HepG2 (cell line): Measurements from ENCODE around the gene LY6G5B. TPM values are rescaled to one million over a fixed set of nuclear protein-coding genes. Genes with fewer than 3 reads are reported as not detected.

Experiments used
- CBX5 ChIP-seq: sonication (generic); formaldehyde crosslinking; IDR thresholded peaks from 2 replicates; pipeline ENCODE4 v1.4.0; 2020; ENCODE audit warnings: missing genetic modification reagents, borderline replicate concordance
- CSRNP1 ChIP-seq: sonication (generic); formaldehyde crosslinking; IDR thresholded peaks from 2 replicates; pipeline ENCODE4 v1.8.1; 2023; ENCODE audit warnings: mild to moderate bottlenecking, missing genetic modification reagents
- FOXC1 ChIP-seq: sonication (generic); formaldehyde crosslinking; IDR thresholded peaks from 2 replicates; pipeline ENCODE4 v1.8.0; 2022; ENCODE audit warnings: mild to moderate bottlenecking, missing genetic modification reagents, borderline replicate concordance
- GMEB2 ChIP-seq: IDR thresholded peaks from 2 replicates; pipeline ENCODE4 v1.6.1; 2016; ENCODE audit warnings: missing biosample characterization, missing genetic modification reagents, low read depth
- HOXA9 ChIP-seq: sonication (generic); formaldehyde crosslinking; IDR thresholded peaks from 2 replicates; pipeline ENCODE4 v1.8.1; 2022; ENCODE audit warnings: missing genetic modification reagents, mild to moderate bottlenecking, moderate library complexity, borderline replicate concordance
- IKZF5 ChIP-seq: IDR thresholded peaks from 2 replicates; pipeline ENCODE4 v1.6.1; 2018; ENCODE audit warnings: missing genetic modification reagents, mild to moderate bottlenecking, missing compliant biosample characterization
- ISL2 ChIP-seq: sonication (generic); formaldehyde crosslinking; IDR thresholded peaks from 2 replicates; pipeline ENCODE4 v1.5.0; 2020; ENCODE audit warnings: missing genetic modification reagents
- LCORL ChIP-seq, 2 experiments: fragments of 450-650 bp in 1 of 2; sonication (generic) in 1 of 2; formaldehyde crosslinking in 1 of 2; IDR thresholded peaks; 2 replicates each; pipeline versions ENCODE4 v1.5.0 to v1.6.1; 2017 to 2020; ENCODE audit warnings: antibody characterized with exemption in 1 of 2, missing genetic modification reagents in 1 of 2
- MLLT10 ChIP-seq: sonication (generic); formaldehyde crosslinking; IDR thresholded peaks from 2 replicates; pipeline ENCODE4 v1.4.0; 2020; ENCODE audit warnings: missing genetic modification reagents
- MTA1 ChIP-seq: sonication (generic); formaldehyde crosslinking; IDR thresholded peaks from 2 replicates; pipeline ENCODE4 v1.4.0; 2020; ENCODE audit warnings: missing genetic modification reagents, mild to moderate bottlenecking, borderline replicate concordance
- POLR2AphosphoS5 ChIP-seq: IDR thresholded peaks from 2 replicates; pipeline ENCODE4 v1.6.1; 2012; ENCODE audit warnings: low read depth, low read length
- RBM39 ChIP-seq: fragments of 200-400 bp; formaldehyde crosslinking; IDR thresholded peaks from one replicate; pipeline ENCODE4 v1.6.1; 2018; ENCODE audit warnings: antibody characterized with exemption, mild to moderate bottlenecking, low read depth, low read length; ENCODE audit not compliant: poor library complexity, severe bottlenecking
- SALL2 ChIP-seq: sonication (generic); formaldehyde crosslinking; IDR thresholded peaks from 2 replicates; pipeline ENCODE4 v1.8.1; 2023; ENCODE audit warnings: mild to moderate bottlenecking, missing genetic modification reagents, inconsistent platforms
- TBP ChIP-seq: sonication (generic); formaldehyde crosslinking; IDR thresholded peaks from 2 replicates; pipeline ENCODE4 v1.5.0; 2020; ENCODE audit warnings: missing genetic modification reagents
- TFE3 ChIP-seq: IDR thresholded peaks from 2 replicates; pipeline ENCODE4 v1.6.1; 2016
- TOE1 ChIP-seq: sonication (generic); formaldehyde crosslinking; IDR thresholded peaks from 2 replicates; pipeline ENCODE4 v1.4.0; 2020; ENCODE audit warnings: mild to moderate bottlenecking, missing genetic modification reagents
- ZNF251 ChIP-seq: sonication (generic); formaldehyde crosslinking; IDR thresholded peaks from 2 replicates; pipeline ENCODE4 v1.9.0; 2021; ENCODE audit warnings: mild to moderate bottlenecking, missing genetic modification reagents
- ZNF350 ChIP-seq: sonication (generic); formaldehyde crosslinking; IDR thresholded peaks from 2 replicates; pipeline ENCODE4 v1.4.0; 2020; ENCODE audit warnings: mild to moderate bottlenecking, low read depth, missing genetic modification reagents, borderline replicate concordance
- ZNF496 ChIP-seq: sonication (generic); formaldehyde crosslinking; IDR thresholded peaks from 2 replicates; pipeline ENCODE4 v1.8.1; 2023; ENCODE audit warnings: mild to moderate bottlenecking, moderate library complexity, missing genetic modification reagents; ENCODE audit not compliant: insufficient replicate concordance
- ZNF713 ChIP-seq: sonication (generic); formaldehyde crosslinking; IDR thresholded peaks from 2 replicates; pipeline ENCODE4 v1.4.0; 2020; ENCODE audit warnings: mild to moderate bottlenecking, missing genetic modification reagents
- ZNF768 ChIP-seq: sonication (generic); formaldehyde crosslinking; IDR thresholded peaks from 2 replicates; pipeline ENCODE4 v1.4.0; 2020; ENCODE audit warnings: missing genetic modification reagents
- polyA plus RNA-seq, 8 experiments: library from polyadenylated mRNA; depleted of rRNA in 3 of 8; stranded (reverse) in 7 of 8; unstranded in 1 of 8; fragments of >200 nt; fragmentation: Illumina TruSeq in 4 of 8; extraction: Trizol in 4 of 8; gene quantifications; 2 replicates each; pipeline versions ENCODE4 v1.2.1 to v1.2.3, GENCODE V29; 2011 to 2016; ENCODE audit warnings: low read depth in 4 of 8, missing spikeins in 1 of 8, mixed read lengths in 1 of 8; ENCODE audit not compliant: insufficient read depth in 1 of 8
- total RNA-seq, 5 experiments: library from RNA; depleted of rRNA; stranded (reverse); fragments of >200 nt; fragmentation: Illumina TruSeq; extraction: Trizol; gene quantifications; 2 replicates each; pipeline ENCODE4 v1.2.3, GENCODE V29; 2016; ENCODE audit warnings: low read depth in 1 of 5
- TF ChIP-seq, protein P1 (sequence below): sonication (generic); formaldehyde crosslinking; IDR thresholded peaks from 2 replicates; pipeline ENCODE4 v1.4.0; 2020; ENCODE audit warnings: mild to moderate bottlenecking, missing genetic modification reagents

The LY6G5B gene
- total and polyA plus RNA-seq, 2 of the 13 experiments (the other 11 are each of a cell fraction or from before 2014, with no cell fraction given), result 7.8 to 15.7 TPM

DNA sequence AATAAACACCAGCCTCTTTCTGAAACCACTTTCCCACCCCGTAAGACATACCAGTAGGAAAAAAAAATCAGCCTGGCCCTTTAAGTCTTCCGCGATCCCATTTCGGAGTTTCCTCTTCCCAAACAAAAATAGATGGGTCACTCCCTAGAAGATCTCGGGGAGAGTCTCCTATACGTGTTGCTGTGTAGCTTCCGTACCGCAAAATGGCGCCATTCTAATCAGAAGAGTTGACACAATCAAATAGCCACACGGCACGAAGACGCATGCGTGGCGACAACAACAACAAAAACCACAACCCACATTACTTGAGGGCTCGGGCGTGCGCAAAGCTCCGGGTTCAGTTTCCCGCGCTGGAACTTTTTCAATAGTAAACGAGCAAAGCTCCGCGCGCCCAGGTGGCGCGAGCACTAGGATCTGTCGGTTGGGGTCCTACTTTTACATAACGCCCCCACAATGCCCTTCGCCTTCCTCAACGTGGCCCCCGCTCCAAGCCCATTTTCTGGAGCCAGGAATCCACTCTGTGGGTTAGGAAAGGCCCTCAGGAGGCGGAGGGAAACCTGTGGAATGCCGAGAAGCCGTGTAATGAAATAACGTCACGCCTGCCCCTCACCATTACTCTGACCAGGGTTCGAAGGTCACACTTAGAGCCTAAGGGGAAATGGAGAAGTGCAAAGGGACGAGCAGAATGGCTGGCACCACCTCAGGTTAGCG is 4.8 kb upstream of the LY6G5B start, which contains the start of gene GPANK1 (continued):
- peak; percentile 68 for TF ChIP-seq POLR2AphosphoS5
- peak; percentile 38; the same call in 1 of the 2 replicates for TF ChIP-seq CBX5
- no peak; the same call in 1 of the 2 replicates for TF ChIP-seq ISL2 (CRISPR knock-in tag)
- TF ChIP-seq MTA1 (CRISPR knock-in tag), result no peak; the same call in 1 of the 2 replicates
- no peak for TF ChIP-seq GMEB2 (CRISPR knock-in tag)
- no peak for TF ChIP-seq SALL2 (CRISPR knock-in tag)
- peak; percentile 68; the same call in 1 of the 2 replicates for TF ChIP-seq ZNF251 (CRISPR knock-in tag)
- TF ChIP-seq, protein P1, sequence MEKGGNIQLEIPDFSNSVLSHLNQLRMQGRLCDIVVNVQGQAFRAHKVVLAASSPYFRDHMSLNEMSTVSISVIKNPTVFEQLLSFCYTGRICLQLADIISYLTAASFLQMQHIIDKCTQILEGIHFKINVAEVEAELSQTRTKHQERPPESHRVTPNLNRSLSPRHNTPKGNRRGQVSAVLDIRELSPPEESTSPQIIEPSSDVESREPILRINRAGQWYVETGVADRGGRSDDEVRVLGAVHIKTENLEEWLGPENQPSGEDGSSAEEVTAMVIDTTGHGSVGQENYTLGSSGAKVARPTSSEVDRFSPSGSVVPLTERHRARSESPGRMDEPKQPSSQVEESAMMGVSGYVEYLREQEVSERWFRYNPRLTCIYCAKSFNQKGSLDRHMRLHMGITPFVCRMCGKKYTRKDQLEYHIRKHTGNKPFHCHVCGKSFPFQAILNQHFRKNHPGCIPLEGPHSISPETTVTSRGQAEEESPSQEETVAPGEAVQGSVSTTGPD (CRISPR knock-in tag), result no peak
- TF ChIP-seq FOXC1 (CRISPR knock-in tag), result no peak
- no peak for TF ChIP-seq TBP (CRISPR knock-in tag)
- peak; percentile 87 for TF ChIP-seq IKZF5 (CRISPR knock-in tag)
- TF ChIP-seq CSRNP1, result no peak
- TF ChIP-seq ZNF713 (CRISPR knock-in tag), result 0 out of 2 replicates have a peak, but pooled peaks have one; percentile 83
- TF ChIP-seq RBM39, result peak; percentile 62
- TF ChIP-seq ZNF496 (CRISPR knock-in tag), result no peak
- TF ChIP-seq ZNF768 (CRISPR knock-in tag), result no peak
- no peak; the same call in 1 of the 2 replicates for TF ChIP-seq ZNF350 (CRISPR knock-in tag)
- TF ChIP-seq TFE3 (CRISPR knock-in tag), result peak; percentile 18; the same call in 1 of the 2 replicates
- TF ChIP-seq LCORL (IDR thresholded peaks at IDR 0.05), result no peak
- 0 out of 2 replicates have a peak, but pooled peaks have one; percentile 24 for TF ChIP-seq LCORL (CRISPR knock-in tag; IDR thresholded peaks at IDR 0.05)
- no peak for TF ChIP-seq MLLT10 (CRISPR knock-in tag)
- no peak for TF ChIP-seq HOXA9 (CRISPR knock-in tag)
- TF ChIP-seq TOE1, result peak; percentile 73; the same call in 1 of the 2 replicates
